ENCODE measurements around the gene FAM200A.

DNA sequence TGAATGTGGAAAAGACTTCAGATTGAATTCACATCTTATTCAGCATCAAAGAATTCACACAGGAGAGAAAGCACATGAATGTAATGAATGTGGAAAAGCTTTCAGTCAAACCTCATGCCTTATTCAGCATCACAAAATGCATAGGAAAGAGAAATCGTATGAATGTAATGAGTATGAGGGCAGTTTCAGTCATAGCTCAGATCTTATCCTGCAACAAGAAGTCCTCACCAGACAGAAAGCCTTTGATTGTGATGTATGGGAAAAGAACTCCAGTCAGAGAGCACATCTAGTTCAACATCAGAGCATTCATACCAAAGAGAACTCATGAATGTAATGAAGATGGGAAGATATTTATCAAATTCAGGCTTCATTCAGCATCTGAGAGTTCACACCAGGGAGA, 21.3 kb upstream of the FAM200A start:
- no peak for TF ChIP-seq CTCF (conservative IDR thresholded peaks at IDR 0.05; ENCODE audit: low read length)
- no peak for TF ChIP-seq EZH2phosphoT487 (IDR thresholded peaks at IDR 0.05; ENCODE audit: borderline replicate concordance)
